ENCODE data around the gene KCNB1.

DNA sequence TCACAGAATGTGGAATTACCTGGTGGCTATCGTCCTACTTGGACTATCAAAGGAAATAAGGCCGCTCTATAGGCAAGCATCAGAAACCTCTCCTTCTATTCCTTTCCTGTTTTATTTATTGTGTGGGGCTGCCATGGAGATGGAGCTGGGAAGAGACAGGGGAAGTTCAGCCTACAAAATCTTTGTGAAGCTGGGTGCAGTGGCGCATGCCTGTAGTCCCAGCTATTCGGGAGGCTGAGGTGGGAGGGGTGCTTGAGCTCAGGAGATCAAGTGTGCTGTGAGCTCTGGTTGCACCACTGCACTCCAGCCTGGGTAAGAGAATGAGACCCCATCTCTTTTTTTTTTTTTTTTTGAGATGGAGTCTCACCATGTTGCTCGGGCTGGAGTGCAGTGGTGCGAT lies 60.3 kb downstream of the KCNB1 start:
- TF ChIP-seq, protein P1, sequence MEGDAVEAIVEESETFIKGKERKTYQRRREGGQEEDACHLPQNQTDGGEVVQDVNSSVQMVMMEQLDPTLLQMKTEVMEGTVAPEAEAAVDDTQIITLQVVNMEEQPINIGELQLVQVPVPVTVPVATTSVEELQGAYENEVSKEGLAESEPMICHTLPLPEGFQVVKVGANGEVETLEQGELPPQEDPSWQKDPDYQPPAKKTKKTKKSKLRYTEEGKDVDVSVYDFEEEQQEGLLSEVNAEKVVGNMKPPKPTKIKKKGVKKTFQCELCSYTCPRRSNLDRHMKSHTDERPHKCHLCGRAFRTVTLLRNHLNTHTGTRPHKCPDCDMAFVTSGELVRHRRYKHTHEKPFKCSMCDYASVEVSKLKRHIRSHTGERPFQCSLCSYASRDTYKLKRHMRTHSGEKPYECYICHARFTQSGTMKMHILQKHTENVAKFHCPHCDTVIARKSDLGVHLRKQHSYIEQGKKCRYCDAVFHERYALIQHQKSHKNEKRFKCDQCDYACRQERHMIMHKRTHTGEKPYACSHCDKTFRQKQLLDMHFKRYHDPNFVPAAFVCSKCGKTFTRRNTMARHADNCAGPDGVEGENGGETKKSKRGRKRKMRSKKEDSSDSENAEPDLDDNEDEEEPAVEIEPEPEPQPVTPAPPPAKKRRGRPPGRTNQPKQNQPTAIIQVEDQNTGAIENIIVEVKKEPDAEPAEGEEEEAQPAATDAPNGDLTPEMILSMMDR (IDR thresholded peaks at IDR 0.05): no peak
- no peak for TF ChIP-seq POLR2A (IDR thresholded peaks at IDR 0.05)
